ENCODE results near the gene RHNO1.

Gene RHNO1

GRCh38 chr12:2902272-2902880 lies 25.4 kb downstream of the RHNO1 start:
- no peak for DNase-seq (ENCODE audit: low read depth)

DNA sequence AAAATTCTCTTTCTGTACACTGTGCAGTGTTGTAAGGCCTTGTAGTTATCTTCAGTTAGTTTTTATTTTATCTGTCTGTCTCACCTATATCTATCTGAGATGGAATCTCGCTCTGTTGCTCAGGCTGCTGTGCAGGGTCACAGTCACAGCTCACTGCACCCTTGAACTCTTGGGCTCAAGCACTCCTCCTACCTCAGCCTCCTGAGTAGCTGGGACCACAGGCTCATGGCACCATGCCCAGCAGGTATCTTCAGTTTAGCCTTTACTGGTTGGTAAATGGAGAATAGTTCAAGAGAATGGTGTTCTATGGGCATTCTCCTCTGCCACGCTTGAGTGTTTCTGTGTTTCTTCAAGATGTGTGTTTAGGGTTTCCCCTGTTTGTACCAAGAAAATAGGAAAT lies 27.2 kb downstream of the RHNO1 start:
- DNase-seq (ENCODE audit: low read depth): no peak

- no peak for DNase-seq (ENCODE audit: low read depth)
Observed at GRCh38 chr12:2912216-2912575, 35.2 kb downstream of the RHNO1 start.

DNA sequence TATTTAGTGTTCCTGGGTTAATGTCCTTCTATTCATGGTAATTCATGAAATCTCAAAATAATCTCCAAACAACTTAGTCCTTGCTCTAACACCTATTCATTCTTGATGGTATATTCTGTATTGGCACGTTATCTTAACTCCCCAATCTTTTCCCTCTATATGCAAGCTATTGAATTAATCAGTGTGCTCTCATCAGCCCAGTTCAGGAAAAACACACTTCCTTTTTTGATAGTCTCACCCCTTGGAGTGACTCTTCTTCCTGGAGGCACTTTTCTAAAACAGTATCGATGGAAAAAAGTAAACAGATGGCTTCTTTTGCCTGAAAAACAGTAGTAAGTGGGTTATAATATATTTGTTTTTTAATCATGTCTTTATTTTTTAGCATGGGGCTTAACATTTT lies 42.2 kb downstream of the RHNO1 start:
- DNase-seq (ENCODE audit: low read depth): no peak

DNA sequence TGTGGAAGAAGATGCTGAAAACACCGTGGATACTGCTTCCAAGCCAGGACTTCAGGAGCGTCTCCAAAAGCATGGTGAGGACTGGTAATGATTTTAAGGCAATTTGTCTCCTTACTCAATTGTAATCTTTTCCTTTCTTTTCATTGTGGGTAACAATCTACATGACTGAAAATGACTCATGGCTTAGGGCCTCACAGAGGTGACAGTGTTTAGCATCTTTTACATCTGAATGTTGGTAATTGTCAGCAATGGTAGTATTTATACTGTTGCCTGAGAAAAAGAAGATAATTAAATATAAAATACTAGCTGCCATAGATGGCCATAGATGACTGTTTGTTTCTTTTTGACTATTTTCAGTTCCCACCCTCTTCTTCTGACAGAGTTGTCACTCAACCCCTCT lies 45.3 kb downstream of the RHNO1 start:
- DNase-seq (ENCODE audit: low read depth): no peak

GRCh38 chr12:2923057-2923456 lies 46.0 kb downstream of the RHNO1 start:
- DNase-seq (ENCODE audit: low read depth): no peak

DNA sequence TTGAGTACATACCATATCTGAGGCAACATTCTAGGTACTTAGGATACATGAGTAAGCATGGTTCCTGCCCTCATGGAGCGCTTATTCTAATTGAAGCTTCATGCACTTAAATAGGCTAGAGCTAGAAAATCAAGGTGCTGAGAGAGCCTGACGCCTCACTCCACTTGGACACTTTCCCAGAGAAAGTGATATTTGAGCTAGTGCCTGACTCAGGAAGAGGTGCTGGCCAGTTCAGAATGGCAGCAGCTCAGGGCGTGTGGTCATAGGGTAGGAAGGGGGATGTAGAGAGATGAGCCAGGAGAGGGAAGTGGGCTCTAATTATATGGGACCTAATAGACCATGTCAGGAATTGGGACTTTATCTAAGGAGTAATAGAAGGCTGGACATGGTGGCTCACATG lies 47.0 kb downstream of the RHNO1 start:
- DNase-seq (ENCODE audit: low read depth): peak; percentile 14

DNA sequence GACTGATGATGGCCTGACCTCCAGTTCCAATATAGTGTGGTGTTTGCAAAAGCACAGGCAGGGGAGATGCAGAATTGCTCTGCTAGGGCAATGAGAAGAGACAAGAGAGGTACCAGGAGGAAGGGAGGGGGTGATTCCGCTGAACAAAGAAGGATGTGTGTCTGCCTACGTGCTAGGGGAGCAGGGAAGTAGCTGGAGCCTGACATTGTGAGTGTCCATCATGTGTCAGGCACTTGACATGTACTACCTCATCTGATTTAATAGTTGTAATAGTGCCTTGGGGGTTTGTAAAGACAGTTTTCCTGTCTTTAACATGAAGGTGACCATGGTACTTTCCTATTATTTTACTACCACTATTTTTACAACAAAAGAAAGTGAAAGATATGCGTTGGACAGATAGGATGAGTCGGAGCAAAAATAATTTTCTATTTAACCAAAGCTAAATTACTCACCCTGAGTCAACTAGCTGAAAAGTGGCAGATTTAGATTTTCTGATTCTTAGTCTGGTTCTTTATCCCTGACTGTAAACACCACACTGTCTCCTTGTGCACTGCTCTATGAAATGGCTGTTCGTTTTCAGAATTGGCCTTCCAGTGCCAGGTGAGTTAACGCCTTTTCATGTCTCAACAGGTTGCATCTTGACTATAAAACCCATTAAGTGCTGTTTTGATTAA lies 48.4 kb downstream of the RHNO1 start:
- DNase-seq (ENCODE audit: low read depth): no peak

DNA sequence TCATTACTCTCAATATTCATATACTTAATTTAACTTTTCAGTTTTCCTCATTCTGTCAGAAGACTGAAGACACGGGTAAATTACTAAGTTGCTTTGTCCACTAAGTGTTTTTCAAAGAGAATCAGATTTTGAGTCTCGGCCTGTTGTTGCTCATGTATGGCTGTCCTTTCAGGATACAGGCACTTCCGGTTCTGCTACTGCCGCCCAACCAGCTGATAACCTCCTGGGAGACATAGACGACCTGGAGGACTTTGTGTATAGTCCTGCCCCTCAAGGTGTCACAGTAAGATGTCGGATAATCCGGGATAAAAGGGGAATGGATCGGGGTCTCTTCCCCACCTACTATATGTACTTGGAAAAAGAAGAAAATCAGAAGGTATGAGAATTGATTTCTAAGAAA lies 53.8 kb downstream of the RHNO1 start:
- DNase-seq (ENCODE audit: low read depth): no peak

- no peak for DNase-seq (ENCODE audit: low read depth)
Observed at GRCh38 chr12:2933586-2933985, 56.6 kb downstream of the RHNO1 start.

DNA sequence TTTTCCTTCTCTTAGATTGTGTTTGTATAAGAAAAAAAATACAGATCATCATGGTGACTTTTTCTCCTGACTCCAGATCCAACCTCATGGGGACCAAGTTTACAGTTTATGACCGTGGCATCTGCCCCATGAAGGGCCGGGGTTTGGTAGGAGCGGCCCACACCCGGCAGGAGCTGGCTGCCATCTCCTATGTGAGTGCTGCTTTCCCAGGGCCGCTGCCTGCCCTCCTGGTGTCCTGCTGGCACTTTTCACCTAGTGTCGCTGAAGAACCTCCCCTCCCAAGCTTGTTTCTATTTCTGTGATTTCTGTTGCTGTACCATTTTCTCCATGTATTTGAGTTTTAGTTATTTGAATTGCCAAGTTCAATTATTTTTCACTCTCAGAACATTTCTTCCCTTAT lies 57.3 kb downstream of the RHNO1 start:
- DNase-seq (ENCODE audit: low read depth): no peak

- no peak for DNase-seq (ENCODE audit: low read depth)
Observed at GRCh38 chr12:2936301-2936700, 59.3 kb downstream of the RHNO1 start.

DNA sequence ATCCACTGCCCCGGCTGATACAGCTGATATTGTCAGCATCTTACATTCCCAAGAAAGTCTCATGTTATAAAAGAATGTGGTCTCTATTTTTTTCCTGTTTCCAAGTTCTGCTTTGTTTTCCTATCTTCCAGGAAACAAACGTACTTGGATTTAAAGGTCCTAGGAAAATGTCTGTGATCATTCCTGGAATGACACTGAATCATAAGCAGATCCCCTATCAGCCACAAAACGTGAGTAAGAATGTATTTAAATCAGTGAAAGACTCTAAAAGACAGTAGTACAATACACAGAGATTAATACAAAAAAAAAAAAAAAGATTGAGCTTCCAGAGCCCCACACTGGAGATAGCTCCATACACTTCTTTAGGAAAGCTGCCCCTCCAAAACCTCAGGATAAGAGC lies 60.5 kb downstream of the RHNO1 start:
- DNase-seq (ENCODE audit: low read depth): no peak
